ENCODE results near the gene ZSCAN5B.

GRCh38 chr19:56149656-56150038, 47.9 kb downstream of the ZSCAN5B start:
- no peak for TF ChIP-seq CTCF (IDR thresholded peaks at IDR 0.05)
- no peak for TF ChIP-seq POLR2A (IDR thresholded peaks at IDR 0.05)

All from ovary (tissue), 3 donors.